ENCODE measurements around the gene COX20.

DNA sequence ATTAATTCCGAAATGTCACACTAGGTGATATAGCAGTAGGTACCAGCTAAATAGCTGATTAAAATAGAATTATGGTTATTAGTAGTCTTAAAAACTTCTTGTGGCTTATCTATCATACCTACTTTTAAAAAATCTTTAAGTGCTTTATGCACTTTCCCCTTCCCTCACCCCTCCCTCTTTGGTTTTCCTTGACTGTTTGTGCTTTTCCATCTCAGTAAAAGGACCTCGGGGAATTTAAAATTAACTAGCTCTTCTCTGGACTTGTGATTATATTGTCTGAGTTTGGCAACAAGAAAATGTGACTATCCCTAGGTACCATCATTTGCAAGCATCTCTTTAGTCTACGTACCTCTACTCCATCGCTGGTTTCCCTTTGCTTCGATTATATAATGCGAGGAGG lies 11.2 kb downstream of the COX20 start:
- TF ChIP-seq POLR2AphosphoS5 (IDR thresholded peaks at IDR 0.05; ENCODE audit: low read depth, low read length) (no peak), FOXP2 (optimal IDR thresholded peaks at IDR 0.05; ENCODE audit: borderline replicate concordance, extremely low read depth, extremely low read length, insufficient read depth) (no peak), REST (IDR thresholded peaks at IDR 0.05; ENCODE audit: insufficient read depth in 1 of 2, low read depth in 2 of 2, low read length in 2 of 2) (no peak)
